HepG2 (cell line): Measurements from ENCODE around the gene ACSL3. TPM values are rescaled to one million over a fixed set of nuclear protein-coding genes. Genes with fewer than 3 reads are reported as not detected.

Experiments
- AGO2 ChIP-seq: fragments of 200-400 bp; formaldehyde crosslinking; optimal IDR thresholded peaks from 2 replicates; pipeline ENCODE3; 2017; ENCODE audit warnings: mild to moderate bottlenecking, low read depth, low read length, moderate library complexity
- ATF6 ChIP-seq: sonication (generic); formaldehyde crosslinking; conservative IDR thresholded peaks from 2 replicates; pipeline ENCODE4 v1.4.0; 2020; ENCODE audit warnings: missing genetic modification reagents
- ATF7 ChIP-seq, 2 experiments: fragments of 450-650 bp in 1 of 2; sonication (generic) in 1 of 2; formaldehyde crosslinking in 1 of 2; IDR thresholded peaks; 2 replicates each; pipeline versions ENCODE4 v1.4.0 to v1.6.1; 2016 to 2020; ENCODE audit warnings: antibody characterized with exemption in 1 of 2, mild to moderate bottlenecking in 1 of 2, missing genetic modification reagents in 1 of 2
- BRCA1 ChIP-seq: sonication (generic); formaldehyde crosslinking; IDR thresholded peaks from 2 replicates; pipeline ENCODE4 v1.4.0; 2020; ENCODE audit warnings: missing genetic modification reagents
- CCAR2 ChIP-seq: fragments of 200-400 bp; formaldehyde crosslinking; optimal IDR thresholded peaks from 2 replicates; pipeline ENCODE3; 2018; ENCODE audit warnings: low read depth, mild to moderate bottlenecking, low read length, moderate library complexity
- E2F5 ChIP-seq: sonication (generic); formaldehyde crosslinking; conservative IDR thresholded peaks from 2 replicates; pipeline ENCODE4 v1.4.0; 2020; ENCODE audit warnings: missing genetic modification reagents
- GABPA ChIP-seq, 2 experiments: IDR thresholded peaks; 2 replicates each; pipeline ENCODE4 v1.6.1; 2011 to 2016; ENCODE audit warnings: low read depth in 2 of 2, low read length in 1 of 2, missing biosample characterization in 1 of 2, missing genetic modification characterization in 1 of 2
- KLF6 ChIP-seq: IDR thresholded peaks from 2 replicates; pipeline ENCODE4 v1.8.0; 2016; ENCODE audit warnings: missing biosample characterization, missing genetic modification reagents
- NR3C1 ChIP-seq: sonication (generic); formaldehyde crosslinking; IDR thresholded peaks from 2 replicates; pipeline ENCODE4 v1.4.0; 2020; ENCODE audit warnings: missing genetic modification reagents
- PRPF4 ChIP-seq: fragments of 200-400 bp; formaldehyde crosslinking; IDR thresholded peaks from 2 replicates; pipeline ENCODE4 v1.6.1; 2016; ENCODE audit warnings: low read length, low read depth; ENCODE audit not compliant: poor library complexity, severe bottlenecking
- SMC3 ChIP-seq: IDR thresholded peaks from 2 replicates; pipeline ENCODE4 v1.6.1; 2011; ENCODE audit warnings: low read length, improper control_type of control experiment
- TCF7L2 ChIP-seq: IDR thresholded peaks from 2 replicates; pipeline ENCODE4 v1.6.1; 2011; ENCODE audit warnings: mild to moderate bottlenecking, low read depth, low read length, moderate library complexity
- UBTF ChIP-seq: sonication (generic); formaldehyde crosslinking; IDR thresholded peaks from 2 replicates; pipeline ENCODE4 v1.4.0; 2020; ENCODE audit warnings: mild to moderate bottlenecking, missing genetic modification reagents
- ZC3H13 ChIP-seq: sonication (generic); formaldehyde crosslinking; IDR thresholded peaks from 2 replicates; pipeline ENCODE4 v1.8.1; 2023; ENCODE audit warnings: mild to moderate bottlenecking, missing genetic modification reagents, moderate library complexity
- ZMYM4 ChIP-seq: sonication (generic); formaldehyde crosslinking; IDR thresholded peaks from 2 replicates; pipeline ENCODE4 v1.8.1; 2023; ENCODE audit warnings: mild to moderate bottlenecking, missing genetic modification reagents
- ZNF501 ChIP-seq: sonication (generic); formaldehyde crosslinking; IDR thresholded peaks from 2 replicates; pipeline ENCODE4 v1.5.1; 2020; ENCODE audit warnings: mild to moderate bottlenecking, moderate library complexity, missing genetic modification reagents
- ZNF557 ChIP-seq: sonication (generic); formaldehyde crosslinking; IDR thresholded peaks from 2 replicates; pipeline ENCODE4 v1.4.0; 2020; ENCODE audit warnings: missing genetic modification reagents
- ZNF781 ChIP-seq: sonication (generic); formaldehyde crosslinking; IDR thresholded peaks from 2 replicates; pipeline ENCODE4 v1.5.1; 2020; ENCODE audit warnings: borderline replicate concordance, mild to moderate bottlenecking, missing genetic modification reagents; ENCODE audit errors: not compliant biosample characterization
- polyA plus RNA-seq, 8 experiments: library from polyadenylated mRNA; depleted of rRNA in 3 of 8; stranded (reverse) in 7 of 8; unstranded in 1 of 8; fragments of >200 nt; fragmentation: Illumina TruSeq in 4 of 8; extraction: Trizol in 4 of 8; gene quantifications; 2 replicates each; pipeline versions ENCODE4 v1.2.1 to v1.2.3, GENCODE V29; 2011 to 2016; ENCODE audit warnings: low read depth in 4 of 8, missing spikeins in 1 of 8, mixed read lengths in 1 of 8; ENCODE audit not compliant: insufficient read depth in 1 of 8
- total RNA-seq, 5 experiments: library from RNA; depleted of rRNA; stranded (reverse); fragments of >200 nt; fragmentation: Illumina TruSeq; extraction: Trizol; gene quantifications; 2 replicates each; pipeline ENCODE4 v1.2.3, GENCODE V29; 2016; ENCODE audit warnings: low read depth in 1 of 5
- TF ChIP-seq, protein P1 (sequence below): sonication (generic); formaldehyde crosslinking; conservative IDR thresholded peaks from 2 replicates; pipeline ENCODE4 v1.4.0; 2020; ENCODE audit warnings: missing genetic modification reagents

ACSL3 gene
- total and polyA plus RNA-seq, 2 of the 13 experiments (the other 11 are each of a cell fraction or from before 2014, with no cell fraction given) = 305 to 365 TPM

DNA sequence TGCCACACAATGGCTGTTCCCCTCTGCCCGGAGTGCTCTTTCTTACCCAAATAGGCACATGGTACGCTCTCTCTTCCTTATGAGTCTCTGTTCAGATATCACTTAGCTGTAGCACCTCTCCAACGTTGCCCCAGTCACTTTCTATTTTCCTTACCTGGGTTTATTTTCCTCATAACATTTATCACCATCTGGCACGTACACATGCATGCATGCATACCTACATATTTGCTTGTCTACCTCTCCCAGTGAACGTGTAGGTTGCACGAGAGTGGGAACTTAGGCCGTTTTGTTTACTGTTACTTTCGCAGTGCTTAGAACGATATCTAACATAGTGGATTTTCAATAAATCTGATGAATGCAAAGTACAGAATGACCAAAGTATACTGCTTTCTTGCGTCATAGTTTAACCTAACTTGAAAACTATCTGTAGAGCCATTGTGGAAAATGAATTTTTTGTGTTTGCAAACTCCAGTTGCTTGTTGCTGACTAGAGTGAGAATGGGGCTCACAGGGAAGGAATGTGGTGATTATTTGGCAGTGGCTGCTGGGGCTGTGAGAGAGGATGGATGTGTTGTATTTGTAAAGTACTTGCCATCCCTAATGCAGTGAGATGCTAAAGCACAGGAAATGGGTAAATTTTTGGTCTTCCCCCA, 47.1 kb downstream of the ACSL3 start (continued):
- TF ChIP-seq NR3C1 (CRISPR knock-in tag) = no peak
- no peak for TF ChIP-seq SMC3
- 0 out of 2 replicates have a peak, but pooled peaks have one; percentile 21 for TF ChIP-seq ZC3H13 (CRISPR knock-in tag)
- no peak for TF ChIP-seq GABPA (IDR thresholded peaks at IDR 0.05; ENCODE audit: low read depth, low read length)
- TF ChIP-seq GABPA (CRISPR knock-in tag; IDR thresholded peaks at IDR 0.05; ENCODE audit: low read depth) = 0 out of 2 replicates have a peak, but pooled peaks have one; percentile 18
- no peak for TF ChIP-seq ZNF781 (CRISPR knock-in tag)
- no peak for TF ChIP-seq AGO2
- TF ChIP-seq ATF6 (CRISPR knock-in tag) = no peak
- TF ChIP-seq CCAR2 = no peak
- TF ChIP-seq ZMYM4 (CRISPR knock-in tag) = peak; percentile 48; the same call in 1 of the 2 replicates
- TF ChIP-seq, protein P1, sequence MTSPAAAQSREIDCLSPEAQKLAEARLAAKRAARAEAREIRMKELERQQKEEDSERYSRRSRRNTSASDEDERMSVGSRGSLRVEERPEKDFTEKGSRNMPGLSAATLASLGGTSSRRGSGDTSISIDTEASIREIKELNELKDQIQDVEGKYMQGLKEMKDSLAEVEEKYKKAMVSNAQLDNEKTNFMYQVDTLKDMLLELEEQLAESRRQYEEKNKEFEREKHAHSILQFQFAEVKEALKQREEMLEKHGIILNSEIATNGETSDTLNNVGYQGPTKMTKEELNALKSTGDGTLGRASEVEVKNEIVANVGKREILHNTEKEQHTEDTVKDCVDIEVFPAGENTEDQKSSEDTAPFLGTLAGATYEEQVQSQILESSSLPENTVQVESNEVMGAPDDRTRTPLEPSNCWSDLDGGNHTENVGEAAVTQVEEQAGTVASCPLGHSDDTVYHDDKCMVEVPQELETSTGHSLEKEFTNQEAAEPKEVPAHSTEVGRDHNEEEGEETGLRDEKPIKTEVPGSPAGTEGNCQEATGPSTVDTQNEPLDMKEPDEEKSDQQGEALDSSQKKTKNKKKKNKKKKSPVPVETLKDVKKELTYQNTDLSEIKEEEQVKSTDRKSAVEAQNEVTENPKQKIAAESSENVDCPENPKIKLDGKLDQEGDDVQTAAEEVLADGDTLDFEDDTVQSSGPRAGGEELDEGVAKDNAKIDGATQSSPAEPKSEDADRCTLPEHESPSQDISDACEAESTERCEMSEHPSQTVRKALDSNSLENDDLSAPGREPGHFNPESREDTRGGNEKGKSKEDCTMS (CRISPR knock-in tag) = no peak
- peak; percentile 41; the same call in 1 of the 2 replicates for TF ChIP-seq ATF7 (IDR thresholded peaks at IDR 0.05)
- TF ChIP-seq ATF7 (CRISPR knock-in tag; IDR thresholded peaks at IDR 0.05) = no peak
- TF ChIP-seq PRPF4 = peak; percentile 81
- TF ChIP-seq TCF7L2 = no peak
- TF ChIP-seq KLF6 (CRISPR knock-in tag) = peak; percentile 30; the same call in 1 of the 2 replicates
- TF ChIP-seq BRCA1 (CRISPR knock-in tag) = no peak
- no peak for TF ChIP-seq ZNF501 (CRISPR knock-in tag)
- no peak for TF ChIP-seq UBTF (CRISPR knock-in tag)
- no peak for TF ChIP-seq ZNF557 (CRISPR knock-in tag)
- TF ChIP-seq E2F5 (CRISPR knock-in tag) = no peak
